Putamen (tissue), 1 donor: ENCODE results near the gene SCN10A.
A peak's percentile ranks its signal among the peaks of the same experiment; 100 is the strongest.

Experiments used
- DNase-seq: peaks from one replicate; pipeline ENCODE4 v3.0.0-alpha.2; 2016; ENCODE audit warnings: low spot score

The SCN10A gene

DNA sequence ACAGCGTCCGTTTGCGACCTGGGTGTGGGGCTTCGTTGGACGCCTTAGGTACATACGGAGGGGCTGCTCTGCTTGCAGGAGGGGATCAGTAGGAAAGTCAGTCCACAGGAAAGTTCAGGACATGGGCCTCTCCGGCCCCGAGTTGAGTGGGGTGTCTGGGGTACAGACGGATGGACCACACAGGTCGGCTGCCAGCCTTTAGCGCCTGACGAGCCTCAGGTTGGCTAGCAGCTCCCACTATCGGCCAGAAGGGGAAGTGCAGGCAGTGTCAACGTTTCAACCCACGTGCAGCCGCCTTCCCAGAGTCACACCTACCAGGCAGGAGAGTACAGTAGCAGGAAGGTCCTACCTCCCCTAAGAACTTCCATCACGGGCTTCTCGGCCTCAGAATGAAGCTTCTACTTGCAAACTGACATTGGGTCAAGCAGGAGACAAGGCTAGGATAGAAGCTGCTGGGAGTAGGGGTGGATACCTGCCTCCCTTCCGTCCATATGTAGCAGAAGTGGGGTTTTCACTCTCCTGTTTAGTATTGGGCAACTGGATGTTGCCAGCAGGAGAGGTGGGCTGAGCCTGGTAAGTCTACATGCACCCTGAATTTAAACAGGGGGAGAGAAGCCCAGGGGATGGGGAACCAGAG lies 164.7 kb downstream of the SCN10A start:
- DNase-seq = peak; percentile 34

GRCh38 chr3:38650248-38650951 lies 165.6 kb downstream of the SCN10A start:
- DNase-seq = peak; percentile 37

GRCh38 chr3:38649500-38650247 lies 166.3 kb downstream of the SCN10A start, which contains the start of gene SCN5A:
TSS of gene SCN5A (minus strand) at chr3:38649687. CDS start at chr3:38633307, 16,380 bp downstream.
- DNase-seq = no peak

DNA sequence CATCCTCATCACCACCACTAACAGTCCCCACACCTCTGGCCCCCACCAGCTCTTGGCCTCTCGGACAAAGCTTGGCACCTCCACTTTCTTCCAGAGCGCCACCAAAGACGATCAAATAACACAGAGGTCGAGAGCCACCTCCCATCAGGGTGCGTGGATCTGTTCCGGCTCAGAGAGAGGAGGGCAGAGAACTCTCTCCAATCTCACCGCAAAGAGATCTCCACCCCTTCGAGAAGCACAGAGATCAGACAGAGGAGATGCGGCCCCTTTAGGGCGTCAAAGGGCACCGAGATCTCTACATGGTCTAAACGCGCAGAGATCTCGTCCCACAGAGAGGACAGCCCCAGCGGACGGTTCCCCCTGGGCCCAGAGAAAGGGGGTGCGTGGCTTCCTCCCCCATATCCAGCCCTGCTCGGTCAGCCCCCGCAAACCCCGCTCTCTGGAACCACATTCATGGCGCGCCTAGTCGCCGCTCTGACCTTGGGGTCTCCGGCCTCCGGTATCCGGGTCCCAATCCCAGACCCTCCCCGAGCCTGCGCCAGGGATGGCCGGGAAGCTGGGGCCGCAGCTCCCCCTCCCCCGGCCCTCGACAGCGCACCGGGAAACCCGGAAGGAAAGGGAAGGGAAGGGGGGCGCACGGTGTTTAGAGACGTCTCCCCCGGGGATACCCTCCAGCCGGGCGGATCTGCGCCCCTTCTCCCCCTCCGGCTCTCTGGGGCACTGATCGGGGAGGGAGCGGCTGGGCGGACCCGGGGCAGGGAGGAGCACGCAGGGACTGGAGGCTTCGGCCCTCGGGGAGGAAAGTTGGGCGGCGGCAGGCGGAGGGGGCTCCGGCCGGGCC lies 167.1 kb downstream of the SCN10A start:
- no peak for DNase-seq

DNA sequence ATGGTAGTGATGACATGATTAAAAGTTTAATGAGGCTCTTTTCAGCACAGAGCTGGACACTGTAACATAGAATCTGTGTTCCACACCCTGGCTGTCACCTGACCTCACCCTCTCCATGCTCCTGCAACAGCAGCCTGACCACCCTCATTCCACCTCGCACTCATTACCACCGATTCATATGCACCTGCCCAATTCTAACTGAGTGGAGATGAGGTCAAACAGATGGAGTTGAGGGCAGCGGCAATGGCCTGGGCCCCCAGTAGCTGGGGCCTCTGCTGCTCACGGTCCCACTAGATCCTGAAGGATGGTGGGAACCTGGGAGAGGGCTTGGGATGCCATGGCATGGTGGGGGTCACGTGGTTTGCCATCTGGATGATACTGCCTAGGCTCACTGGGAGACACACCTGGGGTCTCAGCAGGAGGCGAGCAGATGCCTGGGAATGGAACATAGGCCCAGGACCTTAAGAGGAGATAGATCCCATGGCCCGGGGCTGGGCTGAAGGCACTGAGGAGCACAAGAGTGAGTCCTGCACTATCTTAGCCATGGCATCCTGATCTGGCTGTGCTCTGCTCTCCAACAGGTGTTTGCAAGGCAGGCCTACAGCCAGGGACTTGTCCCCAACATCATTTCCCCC lies 167.9 kb downstream of the SCN10A start:
- DNase-seq = no peak

DNA sequence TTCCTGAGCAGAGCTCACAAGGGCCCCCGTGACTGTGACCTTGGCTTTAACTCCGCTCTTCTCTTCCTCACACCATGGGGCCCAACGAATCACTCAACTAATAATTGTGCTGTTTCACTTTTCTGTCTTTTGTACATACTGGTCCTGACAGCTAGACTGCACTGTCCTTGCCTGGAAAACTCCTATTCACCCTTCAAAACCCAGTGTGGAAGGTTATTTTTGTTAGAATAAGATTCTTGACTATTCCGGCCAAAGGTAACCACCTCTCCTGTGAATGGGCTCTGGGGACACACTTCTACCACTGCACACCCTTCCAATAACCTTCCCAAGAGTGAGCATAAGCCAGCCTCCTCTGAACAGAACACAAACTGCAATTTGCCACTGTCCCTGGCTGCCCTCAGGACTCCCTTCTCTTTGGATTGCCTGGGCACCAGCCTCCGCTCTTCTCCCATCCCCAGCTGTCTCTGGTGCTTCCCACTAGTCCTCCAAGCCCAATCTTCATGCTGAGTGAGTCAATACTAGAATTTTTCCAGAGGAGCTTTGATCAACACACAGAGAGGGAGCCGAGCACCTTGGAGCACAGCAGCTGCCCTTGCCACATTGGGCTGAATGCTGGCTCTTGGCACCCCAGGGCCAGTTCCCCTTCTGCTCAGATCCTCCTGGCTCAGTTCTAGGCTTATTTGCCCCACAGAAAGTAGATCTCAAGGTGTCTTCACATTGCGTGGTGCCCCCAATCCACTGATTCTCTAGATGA lies 168.6 kb downstream of the SCN10A start:
- no peak for DNase-seq
